Measurements from ENCODE around the gene RGL2.
"Not testable (repeated sequence)": the region's sequence is repeated elsewhere in the genome, so short reads cannot be mapped to it uniquely, and the experiment has no call there.

Gene RGL2

DNA sequence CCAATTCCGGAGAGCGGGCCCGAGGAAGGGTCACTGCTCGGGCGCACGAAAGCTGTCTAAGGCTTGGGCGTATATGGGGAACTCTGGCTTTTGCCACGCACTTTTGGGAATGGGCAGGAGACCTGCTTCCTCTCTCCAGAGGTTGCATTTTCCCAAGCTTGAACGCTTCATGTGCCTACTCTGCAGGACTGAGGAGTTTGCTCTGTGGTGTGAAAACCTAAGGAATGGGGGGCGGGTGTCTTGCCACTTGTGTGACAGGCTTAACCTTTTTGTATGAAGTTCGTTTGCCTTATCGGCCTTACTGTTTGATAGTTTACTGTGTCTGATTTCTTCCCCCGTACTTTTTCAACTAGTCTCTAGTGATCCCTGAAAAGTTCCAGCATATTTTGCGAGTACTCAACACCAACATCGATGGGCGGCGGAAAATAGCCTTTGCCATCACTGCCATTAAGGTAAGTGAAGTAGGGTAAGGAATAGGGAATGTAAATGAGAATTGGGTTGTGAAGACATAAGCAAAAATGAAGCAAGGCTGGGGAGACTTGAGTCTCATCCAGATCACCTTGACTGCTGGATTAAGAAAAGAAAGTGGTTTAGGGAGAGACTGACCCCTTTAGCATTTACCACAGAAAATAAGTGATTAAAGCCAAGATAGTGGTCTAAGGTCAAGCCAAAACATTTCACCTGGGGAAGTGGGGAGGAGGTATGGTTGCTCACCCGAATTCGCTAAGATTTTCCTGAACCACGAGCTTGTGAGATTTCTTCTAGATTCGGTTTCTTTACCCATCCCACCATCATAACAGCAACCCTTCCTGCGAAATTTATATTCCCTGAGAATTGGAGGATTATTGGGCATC lies 26.2 kb downstream of the RGL2 start:
- DNase-seq: no peak

DNA sequence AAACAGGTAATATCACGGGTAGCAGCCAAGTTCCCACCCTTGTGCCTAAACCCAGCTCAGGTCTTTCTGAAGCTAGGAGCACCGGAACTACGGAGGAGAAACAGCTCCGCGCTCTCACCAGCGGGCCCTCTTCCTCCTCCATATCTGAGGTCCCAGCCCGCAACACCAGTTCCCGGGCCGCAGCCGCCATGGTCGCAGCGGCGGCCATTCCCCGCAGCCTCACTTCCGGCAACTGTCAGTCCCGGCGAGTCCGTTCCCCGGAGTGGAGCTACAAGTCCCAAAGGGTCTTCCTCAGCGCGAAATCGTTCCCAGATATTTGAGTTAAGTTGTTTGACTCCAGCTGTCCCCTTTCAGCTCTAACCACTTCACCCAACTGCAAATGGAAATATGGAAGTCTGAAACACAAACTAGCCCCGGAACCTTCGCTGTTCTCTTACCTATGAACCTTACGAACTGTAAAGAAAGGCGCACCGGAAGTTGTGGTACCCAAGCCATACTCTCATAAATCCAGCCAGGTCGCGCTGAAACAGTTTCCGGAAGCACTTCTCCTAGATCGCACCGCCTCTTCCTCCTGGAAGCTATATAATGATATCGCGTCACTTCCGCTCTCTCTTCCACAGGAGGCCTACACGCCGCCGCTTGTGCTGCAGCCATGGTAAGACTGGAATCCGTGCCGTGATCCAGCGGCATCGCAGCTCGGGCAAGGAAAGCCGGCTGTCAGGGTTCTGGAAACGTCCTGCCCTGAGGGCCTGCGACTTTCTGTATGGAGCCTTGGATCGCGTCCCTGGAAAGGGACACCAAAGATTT lies 27.1 kb downstream of the RGL2 start, which contains the start of the genes RPS18 and VPS52:
Gene RPS18, plus strand, starts transcription at position 608 of the 807 bp plus-strand sequence. Its CDS starts 45 bp downstream, at position 653.
Gene VPS52, minus strand, starts transcription at position 409 of the 807 bp plus-strand sequence. Its CDS starts 201 bp downstream, at position 208.
- peak; percentile 96 to 98 for DNase-seq

DNA sequence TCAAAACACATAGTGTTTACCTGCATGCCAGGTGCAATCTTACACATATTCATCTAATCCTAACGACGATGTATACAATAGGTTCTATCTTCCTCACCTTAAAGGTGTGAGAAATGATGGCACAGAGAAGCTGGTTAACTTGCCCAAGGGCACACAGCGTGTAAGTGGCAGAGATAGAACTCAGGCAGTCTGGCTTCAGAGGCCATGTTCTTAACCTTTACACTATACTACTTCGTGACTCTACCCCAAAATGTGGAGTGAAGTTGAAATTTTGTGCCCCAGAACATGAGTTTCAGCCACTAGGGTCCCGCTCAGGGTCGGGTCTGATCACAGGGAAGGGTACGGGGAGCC lies 27.6 kb downstream of the RGL2 start:
- DNase-seq: no peak

DNA sequence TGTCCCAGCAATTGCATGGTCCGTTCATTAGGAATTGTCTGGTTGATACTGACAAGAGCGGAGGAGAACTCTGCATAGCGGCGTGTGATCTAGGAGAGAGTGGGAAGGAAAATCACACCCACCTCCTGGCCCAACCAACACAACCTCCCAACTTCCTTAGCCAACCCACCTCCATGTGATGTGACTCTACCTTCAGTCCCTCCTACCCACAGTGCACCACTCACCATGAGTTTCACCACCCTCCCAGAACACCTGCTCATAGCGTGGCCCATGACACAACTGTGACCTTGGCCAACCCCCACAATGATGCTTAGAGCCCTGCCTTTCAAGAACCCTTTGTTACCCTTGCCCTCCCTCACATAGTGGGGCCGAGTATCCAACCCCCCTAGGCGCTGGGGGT lies 34.7 kb downstream of the RGL2 start:
- no peak for DNase-seq

DNA sequence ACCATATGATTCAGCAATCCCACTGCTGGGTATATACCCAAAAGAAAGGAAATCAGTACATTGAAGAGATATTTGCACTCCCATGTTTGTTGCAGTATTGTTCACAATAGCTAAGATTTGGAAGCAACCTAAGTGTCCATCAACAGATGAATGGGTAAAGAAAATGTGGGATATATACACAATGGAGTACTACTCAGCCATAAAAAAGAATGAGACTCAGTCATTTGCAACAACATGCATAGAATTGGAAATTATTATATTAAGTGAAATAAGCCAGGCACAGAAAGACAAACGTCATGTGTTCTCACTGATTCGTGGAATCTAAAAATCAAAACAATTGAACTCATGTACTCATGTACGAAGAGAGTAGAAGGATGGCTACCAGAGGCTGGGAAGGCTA lies 36.3 kb downstream of the RGL2 start:
- not testable (repeated sequence) for DNase-seq

DNA sequence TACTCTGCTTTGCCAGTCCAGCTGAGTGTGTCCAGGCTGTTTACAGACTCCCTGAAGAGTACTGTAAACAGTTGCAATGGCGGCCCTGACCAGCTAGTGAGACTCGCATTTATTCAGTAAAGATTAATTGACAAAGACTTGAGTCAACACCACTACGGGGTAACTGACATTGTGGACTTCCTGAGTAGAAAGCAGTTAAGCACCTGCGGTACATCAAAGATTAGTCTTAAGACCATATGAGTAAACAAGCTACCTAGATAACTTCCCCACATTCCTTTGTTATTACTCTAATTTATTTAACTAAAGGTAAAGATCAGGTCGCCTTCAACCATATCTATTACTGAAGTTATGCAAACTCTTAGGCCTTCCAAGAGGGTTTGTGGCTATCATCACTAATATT lies 39.7 kb downstream of the RGL2 start:
- DNase-seq: no peak

DNA sequence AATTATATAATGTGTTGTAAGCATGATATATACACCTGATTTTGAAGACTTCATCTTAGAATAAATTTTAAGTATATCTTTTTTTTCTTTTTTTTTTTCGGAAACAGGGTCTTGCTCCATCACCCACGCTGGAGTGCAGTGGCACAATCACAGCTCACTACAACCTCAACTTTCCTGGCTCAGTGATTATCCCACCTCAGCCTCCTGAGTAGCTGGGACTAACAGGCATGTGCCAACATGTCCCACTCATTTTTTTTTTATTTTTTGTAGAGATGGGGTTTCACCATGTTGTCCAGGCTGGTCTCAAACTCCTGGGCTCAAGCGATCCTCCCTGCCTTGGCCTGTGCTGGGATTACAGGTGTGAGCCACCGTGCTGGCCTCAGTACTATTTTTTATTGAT lies 44.2 kb downstream of the RGL2 start:
- no peak for DNase-seq

DNA sequence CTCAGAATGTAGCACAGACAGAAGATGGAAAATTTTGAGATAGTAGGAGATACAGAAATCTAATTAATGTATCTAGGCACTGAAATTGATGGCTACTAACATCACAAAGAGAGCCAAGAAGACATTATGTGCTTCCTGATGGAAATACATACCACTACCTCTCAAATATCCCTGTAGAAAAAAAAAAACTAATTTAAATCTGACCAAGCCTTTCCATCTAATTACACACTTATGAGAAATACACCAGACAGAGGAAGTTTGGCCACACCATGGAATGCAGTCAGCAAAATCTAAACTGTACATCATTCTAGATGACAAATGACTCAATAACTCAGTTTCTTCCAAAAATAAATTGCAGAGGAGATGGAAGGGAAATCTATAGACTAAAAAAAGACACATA lies 46.0 kb downstream of the RGL2 start:
- no peak for DNase-seq

DNA sequence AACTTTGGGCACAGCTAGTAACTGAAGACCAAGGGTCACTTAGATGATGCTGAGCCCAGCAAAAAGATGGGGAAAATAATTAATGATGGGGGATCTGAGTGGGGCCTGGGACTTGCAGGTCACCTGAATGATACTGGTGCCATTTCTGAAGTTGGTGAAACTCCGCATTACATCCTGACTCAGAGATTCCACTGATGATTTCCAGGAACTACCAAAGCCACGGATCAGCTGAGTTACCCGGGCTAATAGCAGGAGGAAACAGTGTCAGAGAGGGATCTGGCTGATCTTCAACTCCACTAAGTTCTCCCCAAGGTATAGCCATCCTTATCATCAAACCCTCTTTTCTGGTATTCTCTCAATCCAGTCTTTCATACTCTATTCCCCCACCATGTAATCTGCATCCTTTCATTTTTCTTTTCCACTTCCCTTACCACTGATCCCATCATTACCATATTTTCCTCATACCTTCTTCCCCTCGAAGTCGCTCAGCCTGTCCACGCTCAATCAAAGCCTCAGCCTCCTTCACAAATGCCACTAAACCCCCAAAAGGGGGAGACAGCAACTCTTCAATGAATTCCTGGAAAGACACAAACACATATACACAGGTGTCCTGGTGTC lies 47.2 kb downstream of the RGL2 start:
- DNase-seq: no peak

DNA sequence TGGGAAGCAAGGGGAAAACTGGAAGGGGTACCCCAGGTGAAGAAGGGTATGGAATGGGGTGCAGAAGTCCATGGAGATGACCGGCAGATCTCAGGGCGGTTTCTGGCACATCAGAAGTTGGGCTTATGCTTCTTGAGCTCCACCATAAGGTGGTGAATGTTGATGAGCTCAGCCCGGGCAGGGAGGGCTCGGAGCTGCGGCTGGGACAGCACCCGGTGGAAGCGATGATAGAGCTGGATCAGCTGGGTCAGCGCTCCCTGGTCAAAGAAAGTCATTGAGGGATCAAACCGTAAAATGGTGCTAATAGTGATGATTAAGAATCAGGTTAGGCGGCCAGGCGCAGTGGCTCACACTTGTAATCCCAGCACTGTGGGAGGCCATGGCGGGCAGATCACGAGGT lies 48.0 kb downstream of the RGL2 start:
- DNase-seq: no peak

DNA sequence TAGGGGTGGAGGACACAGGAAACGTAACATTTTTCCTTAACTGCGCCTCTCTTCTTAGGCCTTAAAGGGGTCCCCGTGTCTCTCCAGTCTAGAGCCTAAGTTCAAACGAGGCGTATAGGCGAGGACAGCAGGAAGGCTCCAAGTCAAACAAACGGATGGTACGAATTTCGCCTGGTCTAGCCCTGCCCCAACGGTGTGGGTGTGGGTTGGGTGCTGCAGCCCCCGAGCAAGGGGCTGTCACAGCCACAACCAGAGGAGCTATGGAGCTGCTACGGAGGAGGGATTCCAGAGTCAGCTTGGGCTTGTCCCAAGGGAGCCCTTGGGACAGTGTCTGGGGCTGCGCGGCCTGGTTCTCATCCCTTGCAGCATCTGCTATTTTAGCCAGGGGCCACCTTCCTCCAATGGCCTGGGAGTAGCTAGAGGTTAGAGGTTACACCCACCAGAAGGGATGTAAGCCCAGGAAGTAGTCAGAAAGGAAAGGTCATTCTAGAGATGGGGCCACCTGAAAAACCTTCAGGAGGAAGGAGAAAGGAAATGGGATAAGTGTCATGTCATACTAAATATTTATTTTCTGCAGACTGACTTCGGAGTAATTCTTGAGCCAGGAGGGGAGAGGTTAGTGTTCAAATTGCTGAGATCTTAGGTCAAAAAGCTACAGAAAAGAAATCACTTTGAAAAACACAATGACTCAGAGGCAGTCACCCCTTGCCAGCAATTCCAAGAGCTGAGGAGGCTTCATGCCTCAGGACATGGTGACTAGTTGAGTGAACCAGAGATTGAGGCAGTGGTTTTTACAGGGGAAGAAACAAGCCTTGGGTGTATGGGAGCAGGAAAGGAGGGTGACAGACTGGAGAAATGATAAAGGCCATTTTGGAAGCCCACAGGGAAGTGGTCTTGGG lies 48.8 kb downstream of the RGL2 start:
- peak in 1 of 2 experiments; percentile 41 for DNase-seq

DNA sequence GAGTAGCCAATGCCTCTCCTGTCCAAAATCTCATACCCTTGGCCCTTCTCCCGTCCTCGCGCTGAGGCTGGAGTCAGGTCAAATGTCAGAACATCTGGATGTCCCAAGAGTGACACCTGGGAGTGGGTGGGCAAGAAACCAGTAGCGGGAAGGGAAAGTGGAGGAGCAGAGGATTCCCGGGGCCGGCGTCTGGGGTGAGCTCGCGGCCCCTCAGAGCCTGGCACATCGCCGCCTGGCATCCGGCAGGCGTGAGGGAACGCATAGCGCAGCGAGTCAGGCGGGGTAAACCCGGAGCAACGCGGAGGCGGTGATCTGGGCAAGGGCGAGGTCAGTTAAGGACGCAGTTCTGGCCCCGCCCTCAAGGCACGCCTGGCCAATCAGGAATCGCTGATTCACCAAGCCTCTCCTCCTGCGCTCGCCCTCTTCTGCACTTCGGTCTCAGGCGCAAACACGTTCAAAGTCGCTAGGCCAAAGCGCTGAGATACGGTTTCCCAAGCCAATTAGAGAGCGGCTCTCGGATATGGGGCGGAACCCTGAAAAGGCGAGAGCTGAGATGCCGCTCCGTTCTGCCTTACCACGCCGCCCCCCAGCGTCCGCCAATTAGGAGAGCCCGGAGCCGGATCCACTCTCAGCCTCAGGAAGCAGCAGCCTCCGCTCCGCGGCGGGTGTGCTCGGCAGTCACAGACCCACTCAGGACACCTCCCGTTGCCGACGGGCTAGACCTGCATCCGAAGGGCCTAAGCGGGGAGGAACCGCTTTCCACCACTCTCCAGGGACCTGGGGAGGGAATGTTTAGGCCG lies 49.6 kb downstream of the RGL2 start:
- DNase-seq: peak; percentile 98 to 99

DNA sequence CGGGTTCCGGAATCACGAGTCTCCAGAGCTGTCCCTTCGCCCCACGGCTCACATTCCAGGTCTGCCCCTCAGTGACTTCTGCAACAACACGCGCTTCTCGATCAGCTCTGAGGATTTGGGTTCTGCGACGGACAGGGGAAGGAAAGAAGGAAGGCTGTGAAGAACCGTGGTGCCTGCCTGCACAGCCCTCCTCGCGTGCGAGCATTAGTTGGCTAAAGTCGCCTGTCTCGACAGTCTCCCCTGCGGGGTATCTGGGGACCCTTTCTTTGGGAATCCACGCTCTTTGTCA lies 50.2 kb downstream of the RGL2 start:
- DNase-seq: peak in 1 of 2 experiments; percentile 76

DNA sequence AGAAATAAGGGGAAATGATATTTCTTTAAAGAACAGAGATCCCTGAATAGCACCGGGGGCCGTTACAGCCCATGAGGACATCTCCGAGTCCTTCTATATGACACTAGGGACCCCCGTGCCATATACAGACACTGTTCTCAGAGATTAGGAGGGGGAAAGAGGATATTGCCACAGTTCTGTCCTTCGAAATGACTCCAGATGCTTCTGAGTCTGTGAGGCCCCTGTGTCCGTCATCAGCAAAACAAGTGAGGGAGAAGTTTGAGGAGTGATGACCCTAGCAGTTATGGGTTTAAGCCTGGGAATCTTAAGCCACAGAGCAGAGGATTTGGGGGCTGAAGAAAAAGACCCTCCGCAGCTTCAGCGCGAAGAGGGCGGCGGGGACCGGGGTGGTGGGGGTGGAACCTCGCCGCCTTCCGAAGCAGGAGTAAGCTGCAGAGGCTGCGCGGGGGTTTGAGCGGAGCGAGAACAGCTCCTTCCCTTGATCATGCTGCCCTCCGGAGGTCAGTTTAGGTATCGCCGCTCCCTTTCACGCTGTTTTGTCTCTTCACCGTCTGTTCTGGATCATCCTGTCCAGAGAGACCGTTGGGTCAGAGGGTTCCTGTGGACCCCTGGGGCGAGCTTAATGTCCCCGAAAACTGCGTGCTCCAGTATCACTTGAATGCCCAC lies 50.6 kb downstream of the RGL2 start:
- DNase-seq: peak; percentile 63 to 94

DNA sequence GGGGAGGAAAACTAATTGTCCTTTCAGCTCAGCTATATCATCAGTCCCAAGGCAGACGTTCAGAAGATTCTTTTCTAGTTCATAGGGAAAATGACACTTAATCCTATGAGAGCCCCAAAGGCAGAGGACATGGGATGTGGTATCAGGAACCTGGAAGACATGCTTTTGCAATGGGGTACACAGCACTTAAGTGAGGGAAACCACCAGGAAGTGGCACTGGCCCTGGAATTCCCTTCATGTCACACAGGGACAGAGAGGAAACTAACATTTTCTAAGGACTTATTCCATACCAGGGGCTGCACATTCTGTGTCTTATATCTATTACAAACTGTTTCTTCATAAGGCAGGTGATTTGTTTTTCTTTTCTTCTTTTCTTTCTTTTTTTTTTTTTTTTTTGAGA lies 55.3 kb downstream of the RGL2 start:
- DNase-seq: no peak

DNA sequence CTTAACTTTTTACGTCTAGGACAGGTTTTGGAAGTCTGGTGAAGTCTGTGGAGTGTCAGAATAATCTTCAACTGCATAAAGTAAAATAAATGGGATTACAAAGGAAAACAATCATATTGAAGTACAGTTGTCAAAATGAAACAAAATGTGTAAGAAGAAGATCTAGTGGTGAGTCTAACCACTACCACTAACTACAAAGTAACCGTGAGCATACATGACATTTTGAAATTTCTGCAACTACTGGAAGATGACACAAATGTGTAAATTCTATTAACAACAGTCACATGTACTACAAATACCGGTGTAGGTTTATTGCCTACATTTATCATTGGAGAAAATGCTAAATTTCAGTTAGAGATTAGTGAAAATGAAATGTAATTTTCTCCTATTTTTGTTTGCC lies 56.8 kb downstream of the RGL2 start:
- no peak for DNase-seq
